ENCODE data around the gene SIPA1.

Gene SIPA1

GRCh38 chr11:65607614-65608426, 30.1 kb upstream of the SIPA1 start:
- DNase-seq (ENCODE audit: low read depth in 2 of 3, low spot score in 2 of 3), result no peak

DNA sequence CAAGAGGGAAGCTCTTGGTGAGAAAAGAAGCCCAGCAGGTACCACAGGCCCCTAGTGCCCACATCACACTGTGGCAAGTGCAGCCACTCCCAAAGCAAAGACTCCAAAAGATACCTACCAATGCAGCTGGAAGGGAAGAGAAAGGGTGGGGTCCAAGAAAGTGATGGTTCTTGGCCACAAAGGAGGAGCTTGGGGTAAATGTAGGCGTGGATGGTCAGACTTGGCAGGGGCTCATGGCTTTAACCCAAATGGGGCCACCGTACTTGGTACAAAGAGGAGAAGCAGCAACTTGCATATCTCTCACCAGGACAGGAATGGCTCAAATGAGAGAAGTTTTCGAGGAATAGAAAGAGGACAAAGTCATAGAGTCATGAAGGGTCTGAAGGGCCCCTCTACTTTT, 28.7 kb upstream of the SIPA1 start:
- DNase-seq (ENCODE audit: low read depth in 2 of 3, low spot score in 2 of 3), result no peak

DNA sequence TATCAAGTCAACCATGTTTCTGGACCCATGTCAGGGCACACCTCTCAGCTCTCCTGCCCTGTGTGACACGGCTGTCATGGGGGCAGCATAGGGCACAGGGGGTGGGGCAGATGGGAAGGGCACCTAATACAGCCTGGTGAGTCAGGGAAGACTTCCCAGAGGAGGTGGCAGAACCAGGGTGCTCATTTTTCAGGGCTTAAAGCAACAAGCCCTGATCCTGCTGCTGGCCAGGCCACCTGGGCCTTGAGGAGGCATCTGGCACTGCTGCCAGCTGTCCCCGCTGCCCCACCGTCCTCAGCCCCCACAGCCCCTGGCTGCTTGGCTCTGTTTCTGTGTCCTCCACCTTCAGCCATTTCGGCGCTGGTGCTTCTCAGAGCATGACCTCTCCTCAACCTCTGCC, 28.2 kb upstream of the SIPA1 start:
- no peak for DNase-seq (ENCODE audit: low read depth in 2 of 3, low spot score in 2 of 3)

GRCh38 chr11:65610404-65610803, 27.5 kb upstream of the SIPA1 start:
- DNase-seq (ENCODE audit: low read depth in 2 of 3, low spot score in 2 of 3), result no peak

GRCh38 chr11:65611028-65611757, 26.7 kb upstream of the SIPA1 start:
- DNase-seq (ENCODE audit: low read depth in 2 of 3, low spot score in 2 of 3), result no peak

- DNase-seq (ENCODE audit: low read depth in 2 of 3, low spot score in 2 of 3), result no peak
Measured at GRCh38 chr11:65611758-65612603, 25.9 kb upstream of the SIPA1 start.

- no peak for DNase-seq (ENCODE audit: low read depth in 2 of 3, low spot score in 2 of 3)
Measured at GRCh38 chr11:65612691-65613090, 25.2 kb upstream of the SIPA1 start.

GRCh38 chr11:65613091-65613928, 24.6 kb upstream of the SIPA1 start:
- DNase-seq (ENCODE audit: low read depth in 2 of 3, low spot score in 2 of 3), result no peak

- DNase-seq (ENCODE audit: low read depth in 2 of 3, low spot score in 2 of 3), result peak; percentile 96 to 99 (median 99)
Measured at GRCh38 chr11:65615229-65615949, 22.5 kb upstream of the SIPA1 start, which contains the start of gene PCNX3. PCNX3 (plus strand) TSS chr11:65615776; CDS start chr11:65616312, 536 bp downstream.

DNA sequence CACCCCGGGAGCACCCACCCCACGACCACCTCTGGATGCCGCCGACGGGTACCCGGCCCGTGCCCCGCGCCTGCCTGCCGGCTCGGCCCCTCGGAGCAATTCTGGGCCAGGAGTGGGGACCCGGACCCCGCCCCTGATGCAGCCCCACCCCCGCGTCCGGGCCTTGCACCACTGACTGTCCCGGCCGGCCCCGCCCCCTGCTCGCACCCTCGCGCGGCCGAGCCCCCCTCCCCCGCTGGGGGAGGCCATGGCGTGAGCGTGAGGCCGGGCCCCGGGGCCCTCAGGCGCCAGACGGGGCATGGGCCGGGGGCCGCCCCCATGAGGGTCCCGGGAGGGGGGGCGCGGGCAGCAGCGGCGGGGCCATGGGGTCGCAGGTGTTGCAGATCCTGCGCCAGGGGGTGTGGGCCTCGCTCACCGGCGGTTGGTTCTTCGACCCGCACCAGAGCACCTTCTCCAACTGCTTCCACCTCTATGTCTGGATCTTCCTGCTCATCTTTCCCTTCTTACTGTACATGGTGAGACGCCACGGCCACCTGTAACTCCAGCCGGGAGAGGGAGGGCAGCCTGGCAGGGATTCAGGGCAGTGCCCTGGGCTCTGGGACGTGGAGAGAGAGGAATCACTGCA, 21.8 kb upstream of the SIPA1 start:
- DNase-seq (ENCODE audit: low read depth in 2 of 3, low spot score in 2 of 3), result no peak

DNA sequence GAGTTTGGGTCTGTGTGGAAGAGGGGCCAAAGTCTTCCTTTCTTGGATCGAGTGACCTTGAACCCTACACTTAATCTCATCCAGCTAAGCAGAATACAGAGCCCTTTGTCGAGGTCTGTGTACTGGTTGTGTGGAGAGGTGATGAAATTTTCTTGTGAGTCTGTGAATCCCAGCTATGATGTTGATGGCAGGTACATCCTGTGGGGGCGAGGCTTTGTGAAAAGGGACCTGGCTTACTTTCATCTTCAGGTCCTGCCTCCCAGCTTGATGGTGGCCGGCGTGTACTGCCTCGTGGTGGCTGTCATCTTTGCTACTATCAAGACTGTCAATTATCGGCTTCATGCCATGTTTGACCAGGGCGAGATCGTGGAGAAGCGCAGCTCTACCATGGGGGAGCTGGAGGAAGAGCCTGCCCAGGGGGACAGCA, 21.3 kb upstream of the SIPA1 start:
- DNase-seq (ENCODE audit: low read depth in 2 of 3, low spot score in 2 of 3), result no peak

GRCh38 chr11:65617136-65617850, 20.6 kb upstream of the SIPA1 start:
- no peak for DNase-seq (ENCODE audit: low read depth in 2 of 3, low spot score in 2 of 3)

- no peak for DNase-seq (ENCODE audit: low read depth in 2 of 3, low spot score in 2 of 3)
Measured at GRCh38 chr11:65617990-65618751, 19.7 kb upstream of the SIPA1 start.

DNA sequence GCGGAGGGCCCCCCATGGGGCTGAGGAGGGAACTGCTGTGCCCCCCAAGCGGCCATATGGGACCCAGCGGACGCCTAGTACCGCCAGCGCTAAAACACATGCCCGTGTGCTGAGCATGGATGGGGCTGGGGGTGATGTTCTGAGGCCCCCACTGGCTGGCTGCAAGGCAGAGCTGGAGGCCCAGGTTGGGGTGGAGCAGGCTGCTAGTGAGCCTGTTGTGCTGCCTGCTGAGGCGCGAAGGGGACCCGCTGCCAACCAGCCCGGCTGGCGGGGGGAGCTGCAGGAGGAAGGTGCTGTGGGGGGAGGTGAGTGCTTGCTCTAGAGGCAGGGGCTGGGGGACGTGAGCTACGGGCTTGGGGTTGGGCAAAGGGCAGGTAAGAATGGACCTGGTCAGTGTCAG, 19.1 kb upstream of the SIPA1 start:
- no peak for DNase-seq (ENCODE audit: low read depth in 2 of 3, low spot score in 2 of 3)

GRCh38 chr11:65619281-65619928, 18.5 kb upstream of the SIPA1 start:
- DNase-seq (ENCODE audit: low read depth in 2 of 3, low spot score in 2 of 3), result no peak

DNA sequence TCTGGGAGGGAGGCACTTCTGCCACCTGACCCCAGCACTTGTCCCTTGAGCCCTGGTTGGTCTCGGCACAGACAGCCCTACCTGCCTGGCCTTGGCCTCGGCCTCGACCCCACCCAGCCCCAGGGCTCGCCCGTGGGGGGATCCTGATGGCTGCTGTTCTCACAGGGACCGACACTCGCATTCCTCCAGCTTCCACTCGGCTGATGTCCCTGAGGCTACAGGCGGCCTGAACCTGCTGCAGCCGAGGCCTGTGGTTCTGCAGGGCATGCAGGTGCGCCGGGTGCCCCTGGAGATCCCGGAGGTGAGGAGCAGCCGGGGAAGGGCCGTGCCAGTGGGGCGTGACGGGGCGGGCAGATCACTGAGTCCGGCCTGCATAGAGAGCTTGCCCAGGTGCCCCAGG, 17.2 kb upstream of the SIPA1 start:
- no peak for DNase-seq (ENCODE audit: low read depth in 2 of 3, low spot score in 2 of 3)

DNA sequence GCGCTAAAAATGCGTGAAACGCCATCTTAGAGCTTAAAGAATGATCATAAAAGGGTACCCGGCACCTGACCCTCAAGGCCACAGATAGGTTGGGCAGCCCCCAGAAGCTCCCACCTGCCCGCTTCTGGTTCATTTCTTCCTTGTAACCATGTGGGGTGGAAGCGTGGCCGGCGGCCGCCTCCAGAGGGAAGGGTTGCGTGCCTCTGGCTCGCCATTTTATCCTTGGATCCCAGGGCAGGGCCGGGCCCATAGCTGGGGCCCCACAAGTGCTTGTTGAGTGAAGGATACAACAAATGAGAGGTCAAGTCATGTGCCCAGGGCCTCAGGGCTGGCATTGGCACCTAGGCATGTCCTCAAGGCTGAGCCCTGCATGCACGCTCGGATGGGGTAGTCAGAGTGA, 16.4 kb upstream of the SIPA1 start:
- no peak for DNase-seq (ENCODE audit: low read depth in 2 of 3, low spot score in 2 of 3)

DNA sequence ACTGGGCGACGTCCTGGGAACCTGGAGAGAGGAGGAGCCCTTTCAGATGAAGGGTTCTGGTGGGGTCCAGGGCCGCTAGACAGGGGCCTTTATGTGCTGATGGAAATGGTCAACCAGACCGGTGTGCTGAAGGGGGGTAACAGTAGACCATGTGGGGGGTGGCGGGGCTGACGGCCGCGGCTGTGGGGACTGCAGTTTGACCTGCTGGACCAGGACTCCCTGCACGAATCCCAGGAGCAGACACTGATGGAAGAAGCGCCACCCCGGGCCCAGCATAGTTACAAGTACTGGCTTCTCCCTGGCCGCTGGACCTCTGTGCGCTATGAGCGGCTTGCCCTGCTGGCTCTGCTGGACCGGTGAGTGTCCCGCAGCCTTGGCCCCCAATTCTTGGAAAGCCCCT, 15.9 kb upstream of the SIPA1 start:
- DNase-seq (ENCODE audit: low read depth in 2 of 3, low spot score in 2 of 3), result no peak
